ENCODE data around the gene DCP1B.
A peak's percentile ranks its signal among the peaks of the same experiment; 100 is the strongest.

The DCP1B gene

DNA sequence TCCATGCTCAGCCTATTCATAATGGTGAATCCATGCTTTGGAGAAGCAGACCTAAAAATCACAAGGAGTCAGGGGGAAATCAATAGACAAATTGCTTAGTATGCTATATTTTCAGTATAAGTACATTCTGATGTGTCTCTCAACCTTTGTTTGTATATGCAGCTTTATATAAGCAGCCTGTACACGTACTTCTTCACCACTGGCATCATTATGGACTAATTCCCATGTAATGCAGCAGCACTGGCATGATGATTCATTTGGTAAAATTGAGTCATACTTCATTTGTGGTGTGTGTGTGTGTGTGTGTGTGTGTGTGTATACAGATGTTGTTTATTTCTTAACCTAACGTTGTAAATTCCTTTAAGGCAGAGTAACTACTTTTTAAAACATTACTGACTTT, 10.9 kb downstream of the DCP1B start:
- Histone ChIP-seq H3K27ac (ENCODE audit: low read length) (no peak overlapping the region), H3K36me3 (ENCODE audit: insufficient read depth, low read depth, low read length) (peaks cover 41% of the 10 kb centered on the region), H3K4me3 (ENCODE audit: low read length) (no peak overlapping the region)

DNA sequence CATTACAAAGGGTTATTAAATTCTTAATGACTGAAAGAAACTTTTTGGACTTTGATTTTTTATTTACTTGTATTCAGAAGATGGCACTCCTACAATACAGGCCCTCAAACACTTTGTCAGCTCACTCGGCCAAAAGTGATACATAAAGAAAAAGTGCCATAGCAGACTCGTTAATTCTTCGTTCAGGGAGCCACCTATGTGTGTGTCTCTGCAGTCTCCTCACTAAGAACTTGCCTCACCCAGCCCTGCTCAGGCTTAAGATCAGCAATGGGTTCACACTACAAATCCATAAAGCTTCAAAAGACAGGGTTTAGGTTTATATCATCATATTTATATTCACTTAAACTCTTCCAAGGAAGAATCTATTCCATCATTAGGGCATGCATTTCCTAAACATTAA, 11.5 kb downstream of the DCP1B start:
- Histone ChIP-seq H3K27me3 (ENCODE audit: insufficient read depth, low read length) (no peaks in the 10 kb centered on the region), H3K4me3 (ENCODE audit: low read length) (no peak overlapping the region), H3K4me1 (ENCODE audit: insufficient read depth, low read length) (peaks cover 24% of the 10 kb centered on the region), H3K9ac (ENCODE audit: low read depth, low read length) (no peak overlapping the region), H3K9me3 (ENCODE audit: insufficient read depth, low read depth, low read length) (no peaks in the 10 kb centered on the region), H3K36me3 (ENCODE audit: insufficient read depth, low read depth, low read length) (peaks cover 47% of the 10 kb centered on the region), H3K27ac (ENCODE audit: low read length) (no peak overlapping the region)

More for the DNA sequence above, 10.9 kb downstream of the DCP1B start:
- Histone ChIP-seq H3K9me3 (ENCODE audit: insufficient read depth, low read depth, low read length) (no peaks in the 10 kb centered on the region), H3K27me3 (ENCODE audit: insufficient read depth, low read length) (no peaks in the 10 kb centered on the region), H3K9ac (ENCODE audit: low read depth, low read length) (no peak overlapping the region), H3K4me1 (ENCODE audit: insufficient read depth, low read length) (peaks cover 24% of the 10 kb centered on the region)

DNA sequence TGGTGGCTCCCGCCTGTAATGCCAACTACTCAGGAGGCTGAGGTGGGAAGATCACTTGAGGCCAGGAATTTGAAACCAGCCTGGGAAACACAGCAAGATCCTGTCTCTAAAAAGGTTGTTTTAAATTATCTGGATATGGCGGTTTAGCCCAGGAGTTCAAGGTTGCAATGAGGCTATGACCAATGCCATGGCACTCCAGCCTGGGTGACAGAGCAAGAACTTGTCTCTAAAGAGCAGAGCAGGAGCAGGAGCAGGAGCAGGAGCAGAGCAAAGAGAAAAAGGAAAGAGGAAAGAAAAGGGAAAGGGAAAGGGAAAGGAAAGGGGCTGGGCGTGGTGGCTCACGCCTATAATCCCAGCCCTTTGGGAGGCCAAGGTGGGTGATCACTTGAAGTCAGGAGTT, 15.1 kb downstream of the DCP1B start:
- Histone ChIP-seq H3K27ac (ENCODE audit: low read length) (no peak overlapping the region), H3K36me3 (ENCODE audit: insufficient read depth, low read depth, low read length) (peaks cover 58% of the 10 kb centered on the region), H3K4me3 (ENCODE audit: low read length) (no peak overlapping the region), H3K9ac (ENCODE audit: low read depth, low read length) (no peak overlapping the region), H3K4me1 (ENCODE audit: insufficient read depth, low read length) (peaks cover 10% of the 10 kb centered on the region), H3K9me3 (ENCODE audit: insufficient read depth, low read depth, low read length) (peaks cover 11% of the 10 kb centered on the region), H3K27me3 (ENCODE audit: insufficient read depth, low read length) (no peaks in the 10 kb centered on the region)

DNA sequence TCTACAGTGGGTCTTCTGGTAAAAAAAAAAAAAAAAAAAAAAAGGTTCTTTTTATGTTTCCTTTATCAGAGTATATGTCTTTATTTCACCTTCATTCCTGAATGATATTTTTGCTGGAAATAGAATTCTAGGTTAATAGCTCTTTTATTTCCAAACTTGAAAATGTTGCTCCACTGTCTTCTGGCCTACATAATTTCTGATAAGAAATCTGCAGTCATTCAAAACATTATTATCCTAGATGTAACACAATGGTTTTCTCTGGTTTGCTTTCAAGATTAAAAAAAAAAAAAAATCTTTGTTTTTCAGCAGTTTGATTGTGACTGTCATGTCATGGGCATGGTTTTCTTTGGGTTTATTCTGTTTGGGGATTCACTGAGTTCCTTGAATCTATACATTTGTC, 19.5 kb downstream of the DCP1B start:
- Histone ChIP-seq H3K27ac (ENCODE audit: low read length) (no peak overlapping the region), H3K27me3 (ENCODE audit: insufficient read depth, low read length) (no peaks in the 10 kb centered on the region), H3K4me1 (ENCODE audit: insufficient read depth, low read length) (peaks cover 5% of the 10 kb centered on the region; the same call in 1 of the 2 replicates), H3K9me3 (ENCODE audit: insufficient read depth, low read depth, low read length) (peaks cover 11% of the 10 kb centered on the region), H3K36me3 (ENCODE audit: insufficient read depth, low read depth, low read length) (peaks cover 33% of the 10 kb centered on the region), H3K4me3 (ENCODE audit: low read length) (no peak overlapping the region), H3K9ac (ENCODE audit: low read depth, low read length) (no peak overlapping the region)

DNA sequence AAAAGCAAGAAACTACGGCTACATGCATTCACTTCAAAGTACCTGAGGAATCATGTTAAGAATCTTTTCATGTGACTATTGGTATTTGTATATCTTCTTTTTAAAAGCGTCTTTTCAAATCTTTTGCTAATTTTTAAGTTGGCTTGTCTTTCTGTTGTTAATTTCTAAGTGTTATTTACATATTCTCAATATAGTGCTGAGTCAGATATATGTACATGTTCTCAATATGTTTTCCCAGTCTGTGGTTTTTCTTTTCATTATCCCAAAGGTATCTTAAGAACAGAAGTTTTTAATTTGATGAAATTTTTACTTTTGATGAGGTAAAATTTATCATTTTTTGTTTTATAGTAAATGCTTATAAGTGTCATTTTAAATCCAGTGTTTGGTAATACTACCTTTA, 24.0 kb downstream of the DCP1B start:
- no peaks in the 10 kb centered on the region for H3K27me3 ChIP-seq (ENCODE audit: insufficient read depth, low read length)
- no peak overlapping the region for H3K27ac ChIP-seq (ENCODE audit: low read length)
- H3K36me3 ChIP-seq (ENCODE audit: insufficient read depth, low read depth, low read length) = peaks cover 4% of the 10 kb centered on the region; the same call in 1 of the 2 replicates
- H3K9me3 ChIP-seq (ENCODE audit: insufficient read depth, low read depth, low read length) = peaks cover 7% of the 10 kb centered on the region
- H3K4me1 ChIP-seq (ENCODE audit: insufficient read depth, low read length) = peaks cover 9% of the 10 kb centered on the region; the same call in 1 of the 2 replicates
- H3K9ac ChIP-seq (ENCODE audit: low read depth, low read length) = no peak overlapping the region
- H3K4me3 ChIP-seq (ENCODE audit: low read length) = no peak overlapping the region

DNA sequence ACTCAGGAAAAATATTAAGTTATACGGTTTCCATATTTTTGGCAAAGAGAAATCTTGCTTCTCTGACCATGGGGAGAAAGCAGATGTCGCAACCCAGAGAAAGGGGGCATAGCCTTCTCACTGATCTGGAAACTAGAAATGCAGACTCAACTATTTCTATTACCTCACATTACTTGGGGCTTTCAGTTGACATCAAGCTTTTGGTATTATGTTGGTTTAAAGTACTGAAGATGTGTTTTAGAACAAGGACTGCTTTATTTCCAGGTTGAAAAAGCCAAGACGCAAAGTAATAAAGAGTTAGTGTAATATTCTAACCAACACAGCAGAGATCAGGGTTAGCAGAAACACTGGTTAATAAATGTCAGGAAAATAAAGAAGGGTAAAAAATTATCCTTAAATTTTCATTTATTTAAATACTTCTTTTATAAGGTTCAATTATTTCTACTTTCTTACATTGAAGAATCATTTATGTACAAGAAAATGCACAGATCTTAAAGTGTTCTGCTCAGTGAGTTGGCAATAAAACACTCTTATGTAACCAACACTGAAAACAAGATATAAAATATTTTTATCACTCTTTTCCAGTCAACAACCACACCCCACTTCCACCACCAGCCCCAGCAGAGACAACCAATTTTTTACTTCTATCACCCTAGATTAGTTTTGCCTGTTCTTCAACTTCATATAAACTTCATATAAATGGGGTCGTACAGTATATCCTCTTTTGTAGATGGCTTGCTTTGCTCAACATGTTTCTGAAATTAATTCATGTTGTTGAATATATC, 26.0 kb downstream of the DCP1B start:
- Histone ChIP-seq H3K9me3 (ENCODE audit: insufficient read depth, low read depth, low read length) (no peaks in the 10 kb centered on the region), H3K4me3 (ENCODE audit: low read length) (no peak overlapping the region), H3K27me3 (ENCODE audit: insufficient read depth, low read length) (no peaks in the 10 kb centered on the region), H3K27ac (ENCODE audit: low read length) (no peak overlapping the region), H3K9ac (ENCODE audit: low read depth, low read length) (no peak overlapping the region), H3K4me1 (ENCODE audit: insufficient read depth, low read length) (peaks cover 9% of the 10 kb centered on the region; the same call in 1 of the 2 replicates), H3K36me3 (ENCODE audit: insufficient read depth, low read depth, low read length) (no peaks in the 10 kb centered on the region)

DNA sequence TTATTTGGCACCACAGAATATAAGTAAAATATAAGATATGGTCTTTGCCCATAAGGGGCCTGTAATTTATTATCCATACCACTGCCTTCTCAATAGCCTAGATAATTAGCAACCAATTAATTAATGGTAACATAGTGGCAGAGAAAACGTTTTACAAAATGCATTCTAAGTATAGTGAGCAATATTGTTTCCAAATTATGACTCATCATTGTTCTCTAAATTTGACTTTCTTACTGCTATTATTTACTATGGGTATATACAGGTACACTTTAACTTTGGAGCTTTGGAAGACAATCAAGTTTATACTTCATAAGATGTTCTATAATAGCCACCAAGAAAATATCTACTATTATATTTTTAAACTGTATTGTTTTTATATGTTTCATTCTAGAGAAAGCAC, 26.7 kb downstream of the DCP1B start:
- H3K9me3 ChIP-seq (ENCODE audit: insufficient read depth, low read depth, low read length) = no peaks in the 10 kb centered on the region
- no peak overlapping the region for H3K9ac ChIP-seq (ENCODE audit: low read depth, low read length)
- no peaks in the 10 kb centered on the region for H3K27me3 ChIP-seq (ENCODE audit: insufficient read depth, low read length)
- H3K27ac ChIP-seq (ENCODE audit: low read length) = no peak overlapping the region
- no peaks in the 10 kb centered on the region for H3K36me3 ChIP-seq (ENCODE audit: insufficient read depth, low read depth, low read length)
- H3K4me1 ChIP-seq (ENCODE audit: insufficient read depth, low read length) = peaks cover 9% of the 10 kb centered on the region; the same call in 1 of the 2 replicates
- no peak overlapping the region for H3K4me3 ChIP-seq (ENCODE audit: low read length)

DNA sequence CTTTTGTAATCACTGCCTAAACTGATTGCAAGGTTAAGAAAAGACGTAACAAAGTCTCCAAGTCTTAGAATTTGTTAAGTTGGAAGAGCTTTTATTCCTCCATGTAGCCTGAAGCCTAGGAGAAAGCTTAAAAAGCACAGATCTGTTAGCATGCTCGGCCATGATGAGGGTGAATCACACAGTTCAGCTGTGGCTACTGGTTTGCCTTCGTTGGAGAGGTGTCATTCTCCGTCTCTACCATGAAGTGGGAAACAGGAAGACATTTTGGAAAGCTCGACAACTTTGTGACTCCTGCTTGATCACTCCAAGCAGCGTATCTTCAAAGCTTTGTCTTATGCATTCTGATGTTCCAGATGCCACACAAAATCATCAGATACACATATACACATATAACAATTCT, 27.1 kb downstream of the DCP1B start:
- H3K4me1 ChIP-seq (ENCODE audit: insufficient read depth, low read length) = peaks cover 9% of the 10 kb centered on the region; the same call in 1 of the 2 replicates
- H3K36me3 ChIP-seq (ENCODE audit: insufficient read depth, low read depth, low read length) = no peaks in the 10 kb centered on the region
- H3K4me3 ChIP-seq (ENCODE audit: low read length) = no peak overlapping the region
- no peak overlapping the region for H3K9ac ChIP-seq (ENCODE audit: low read depth, low read length)
- no peaks in the 10 kb centered on the region for H3K27me3 ChIP-seq (ENCODE audit: insufficient read depth, low read length)
- no peaks in the 10 kb centered on the region for H3K9me3 ChIP-seq (ENCODE audit: insufficient read depth, low read depth, low read length)
- no peak overlapping the region for H3K27ac ChIP-seq (ENCODE audit: low read length)

DNA sequence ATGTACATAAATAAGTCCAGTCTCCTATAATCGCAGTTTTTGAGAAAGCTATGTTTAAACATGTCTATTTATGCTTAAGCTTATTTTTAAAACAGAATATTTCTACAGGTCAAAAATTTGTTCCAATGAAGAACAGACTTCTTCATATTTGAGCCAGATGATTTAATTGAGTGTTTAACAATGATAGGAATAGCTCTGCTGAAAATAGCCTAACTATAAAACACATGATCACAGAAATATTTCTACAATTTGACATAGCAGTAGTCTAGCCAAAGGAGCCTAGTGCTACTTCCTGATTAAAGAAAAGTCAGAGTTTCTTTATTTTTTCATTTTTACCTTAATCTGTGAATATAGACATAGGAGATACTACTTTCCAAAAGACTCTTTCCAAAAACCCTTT, 29.4 kb downstream of the DCP1B start:
- H3K27me3 ChIP-seq (ENCODE audit: insufficient read depth, low read length) = no peaks in the 10 kb centered on the region
- H3K9ac ChIP-seq (ENCODE audit: low read depth, low read length) = no peak overlapping the region
- no peaks in the 10 kb centered on the region for H3K36me3 ChIP-seq (ENCODE audit: insufficient read depth, low read depth, low read length)
- H3K4me1 ChIP-seq (ENCODE audit: insufficient read depth, low read length) = peaks cover 4% of the 10 kb centered on the region; the same call in 1 of the 2 replicates
- H3K27ac ChIP-seq (ENCODE audit: low read length) = no peak overlapping the region
- no peaks in the 10 kb centered on the region for H3K9me3 ChIP-seq (ENCODE audit: insufficient read depth, low read depth, low read length)
- H3K4me3 ChIP-seq (ENCODE audit: low read length) = no peak overlapping the region

DNA sequence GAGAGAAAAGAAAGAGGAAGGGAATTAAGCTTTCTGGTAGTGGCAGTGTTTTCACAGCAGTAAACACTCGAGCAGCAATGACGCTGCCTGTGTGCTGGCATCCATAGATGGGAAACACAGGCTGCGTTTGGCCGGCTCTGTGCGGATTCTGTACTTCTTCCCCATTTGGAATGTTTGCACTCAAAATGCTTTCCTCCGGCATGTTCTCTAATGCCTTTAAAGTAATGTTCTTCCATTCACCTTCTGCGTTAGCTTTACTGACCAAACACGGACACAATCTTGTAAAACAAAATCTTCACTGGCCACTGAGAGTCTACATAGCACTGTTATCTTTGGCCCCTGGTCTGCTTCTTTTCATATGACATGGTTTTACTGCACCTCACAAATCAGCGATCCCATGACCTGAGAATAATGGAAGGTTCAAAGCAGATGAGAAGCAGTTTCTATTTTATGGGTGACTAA, 31.4 kb downstream of the DCP1B start:
- Histone ChIP-seq H3K4me3 (ENCODE audit: low read length) (no peak overlapping the region), H3K4me1 (ENCODE audit: insufficient read depth, low read length) (no peaks in the 10 kb centered on the region), H3K9ac (ENCODE audit: low read depth, low read length) (0 out of 2 replicates have a peak overlapping the region, but pooled peaks have one; percentile 30), H3K36me3 (ENCODE audit: insufficient read depth, low read depth, low read length) (no peaks in the 10 kb centered on the region), H3K27ac (ENCODE audit: low read length) (no peak overlapping the region), H3K9me3 (ENCODE audit: insufficient read depth, low read depth, low read length) (no peaks in the 10 kb centered on the region), H3K27me3 (ENCODE audit: insufficient read depth, low read length) (no peaks in the 10 kb centered on the region)

DNA sequence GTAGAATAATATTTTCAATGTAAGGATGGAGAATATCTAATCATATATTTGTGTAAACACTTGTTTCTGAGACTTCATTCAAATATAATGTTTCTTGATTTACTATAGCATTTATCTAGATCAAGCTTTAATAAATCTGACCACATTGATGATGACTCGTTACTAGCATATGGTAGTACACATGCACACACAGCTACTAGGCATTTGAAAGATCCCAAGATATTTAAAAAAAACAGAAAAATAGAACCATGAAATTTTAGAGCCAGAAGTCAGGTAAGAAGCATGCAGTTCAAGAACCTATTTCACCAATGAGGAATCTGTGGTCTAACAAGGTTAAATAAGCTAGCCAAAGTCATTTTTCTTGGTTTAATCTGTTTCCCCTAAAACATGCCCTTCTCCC, 32.0 kb downstream of the DCP1B start:
- H3K27ac ChIP-seq (ENCODE audit: low read length) = no peak overlapping the region
- H3K4me3 ChIP-seq (ENCODE audit: low read length) = no peak overlapping the region
- no peaks in the 10 kb centered on the region for H3K36me3 ChIP-seq (ENCODE audit: insufficient read depth, low read depth, low read length)
- H3K4me1 ChIP-seq (ENCODE audit: insufficient read depth, low read length) = no peaks in the 10 kb centered on the region
- no peaks in the 10 kb centered on the region for H3K9me3 ChIP-seq (ENCODE audit: insufficient read depth, low read depth, low read length)
- no peaks in the 10 kb centered on the region for H3K27me3 ChIP-seq (ENCODE audit: insufficient read depth, low read length)
- H3K9ac ChIP-seq (ENCODE audit: low read depth, low read length) = no peak overlapping the region

DNA sequence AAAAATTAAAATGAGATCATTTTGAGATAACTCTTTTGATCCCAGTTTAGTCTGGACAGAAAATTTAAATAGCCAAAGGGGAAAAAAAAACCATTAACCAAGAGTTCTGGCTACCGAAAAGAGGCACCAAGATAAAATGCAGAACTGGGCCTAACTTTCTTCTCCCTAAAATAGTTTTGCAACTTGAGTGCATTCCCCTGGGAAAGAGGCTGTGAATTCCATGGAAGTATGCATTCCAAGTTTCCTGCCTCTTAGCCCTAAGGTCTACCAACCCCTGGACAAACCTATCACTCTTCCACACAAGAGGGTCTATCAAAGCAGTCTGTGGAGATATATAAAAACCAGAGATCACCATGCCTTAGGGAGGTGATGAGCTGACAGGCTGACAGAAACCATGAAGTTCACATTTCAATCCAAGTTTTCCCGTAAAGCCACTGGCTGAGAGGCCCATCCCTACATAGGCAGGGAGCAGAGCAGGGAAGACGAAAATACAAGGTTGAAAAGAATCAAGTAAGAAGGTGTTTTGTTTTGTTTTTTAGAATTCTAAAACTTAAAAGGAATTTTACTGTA, 33.8 kb downstream of the DCP1B start:
- Histone ChIP-seq H3K27ac (ENCODE audit: low read length) (no peak overlapping the region), H3K4me3 (ENCODE audit: low read length) (no peak overlapping the region), H3K9ac (ENCODE audit: low read depth, low read length) (no peak overlapping the region), H3K4me1 (ENCODE audit: insufficient read depth, low read length) (no peaks in the 10 kb centered on the region), H3K9me3 (ENCODE audit: insufficient read depth, low read depth, low read length) (no peaks in the 10 kb centered on the region), H3K36me3 (ENCODE audit: insufficient read depth, low read depth, low read length) (peaks cover 8% of the 10 kb centered on the region; the same call in 1 of the 2 replicates), H3K27me3 (ENCODE audit: insufficient read depth, low read length) (no peaks in the 10 kb centered on the region)
